ENCODE data around the gene NTN4.

DNA sequence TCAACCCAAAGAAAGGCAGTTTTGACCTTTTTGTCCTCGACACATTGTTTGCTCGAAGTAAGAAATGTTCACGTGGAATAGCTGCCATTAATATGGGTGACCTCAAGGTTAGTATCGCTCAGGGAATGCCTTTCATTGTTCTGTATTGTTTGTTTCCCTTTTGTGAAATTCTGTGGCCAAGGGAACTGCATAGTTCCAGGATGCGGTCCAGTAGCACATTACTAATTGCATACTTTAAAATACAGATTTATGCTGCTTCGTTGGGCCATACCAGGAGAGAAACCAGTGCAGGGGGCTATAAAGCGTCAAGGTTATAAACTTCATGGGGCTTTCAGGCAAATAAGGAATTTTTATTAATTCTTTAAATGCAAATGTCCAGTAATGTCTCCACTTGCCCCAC, 166.0 kb downstream of the NTN4 start:
- TF ChIP-seq, protein P1, sequence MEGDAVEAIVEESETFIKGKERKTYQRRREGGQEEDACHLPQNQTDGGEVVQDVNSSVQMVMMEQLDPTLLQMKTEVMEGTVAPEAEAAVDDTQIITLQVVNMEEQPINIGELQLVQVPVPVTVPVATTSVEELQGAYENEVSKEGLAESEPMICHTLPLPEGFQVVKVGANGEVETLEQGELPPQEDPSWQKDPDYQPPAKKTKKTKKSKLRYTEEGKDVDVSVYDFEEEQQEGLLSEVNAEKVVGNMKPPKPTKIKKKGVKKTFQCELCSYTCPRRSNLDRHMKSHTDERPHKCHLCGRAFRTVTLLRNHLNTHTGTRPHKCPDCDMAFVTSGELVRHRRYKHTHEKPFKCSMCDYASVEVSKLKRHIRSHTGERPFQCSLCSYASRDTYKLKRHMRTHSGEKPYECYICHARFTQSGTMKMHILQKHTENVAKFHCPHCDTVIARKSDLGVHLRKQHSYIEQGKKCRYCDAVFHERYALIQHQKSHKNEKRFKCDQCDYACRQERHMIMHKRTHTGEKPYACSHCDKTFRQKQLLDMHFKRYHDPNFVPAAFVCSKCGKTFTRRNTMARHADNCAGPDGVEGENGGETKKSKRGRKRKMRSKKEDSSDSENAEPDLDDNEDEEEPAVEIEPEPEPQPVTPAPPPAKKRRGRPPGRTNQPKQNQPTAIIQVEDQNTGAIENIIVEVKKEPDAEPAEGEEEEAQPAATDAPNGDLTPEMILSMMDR (IDR thresholded peaks at IDR 0.05), result no peak
- TF ChIP-seq POLR2A (IDR thresholded peaks at IDR 0.05) (no peak), EP300 (IDR thresholded peaks at IDR 0.05) (no peak)

Data from ovary (tissue), 3 donors.